GM19043 (cell line): ENCODE results near the gene RHOT2.
"Not testable (repeated sequence)": the region's sequence is repeated elsewhere in the genome, so short reads cannot be mapped to it uniquely, and the experiment has no call there.

Experiments used
- ATAC-seq: cut with Tn5 transposase; IDR thresholded peaks from one replicate; pipeline ENCODE4 v1.9.1; 2021; ENCODE audit warnings: low read depth; ENCODE audit not compliant: unreplicated experiment

The RHOT2 gene

GRCh38 chr16:679814-680624, 12.1 kb downstream of the RHOT2 start, which contains the start of gene STUB1:
Gene STUB1 (plus strand): TSS chr16:680410. CDS start chr16:680526, 116 bp downstream.
- ATAC-seq, result peak; percentile 39

GRCh38 chr16:680625-680945, 12.7 kb downstream of the RHOT2 start:
- no peak for ATAC-seq

GRCh38 chr16:680967-681745, 13.2 kb downstream of the RHOT2 start:
- ATAC-seq, result no peak

- ATAC-seq, result no peak
Observed at GRCh38 chr16:681746-682427, 14.0 kb downstream of the RHOT2 start.

- ATAC-seq, result no peak
Observed at GRCh38 chr16:682493-683395, 14.8 kb downstream of the RHOT2 start.

GRCh38 chr16:683396-684070, 15.6 kb downstream of the RHOT2 start:
- ATAC-seq, result no peak

GRCh38 chr16:684071-684794, 16.3 kb downstream of the RHOT2 start, which contains the start of gene JMJD8:
Gene JMJD8 (minus strand): TSS chr16:684334. CDS start chr16:684319, 15 bp downstream.
- peak; percentile 67 for ATAC-seq

GRCh38 chr16:684961-685696, 17.2 kb downstream of the RHOT2 start:
- no peak for ATAC-seq

- ATAC-seq, result no peak
Observed at GRCh38 chr16:685967-686366, 18.0 kb downstream of the RHOT2 start.

GRCh38 chr16:686459-687260, 18.7 kb downstream of the RHOT2 start:
- no peak for ATAC-seq

GRCh38 chr16:687499-687898, 19.6 kb downstream of the RHOT2 start:
- no peak for ATAC-seq

GRCh38 chr16:689175-689897, 21.4 kb downstream of the RHOT2 start:
- no peak for ATAC-seq

GRCh38 chr16:691242-691641, 23.3 kb downstream of the RHOT2 start:
- not testable (repeated sequence) for ATAC-seq

GRCh38 chr16:692356-693108, 24.6 kb downstream of the RHOT2 start:
- no peak for ATAC-seq

GRCh38 chr16:693364-693763, 25.4 kb downstream of the RHOT2 start:
- ATAC-seq, result no peak

GRCh38 chr16:693766-694165, 25.8 kb downstream of the RHOT2 start:
- no peak for ATAC-seq
